Measurements from ENCODE around the gene ATXN7.

ATXN7 gene

GRCh38 chr3:64002233-64002632 lies 138.6 kb downstream of the ATXN7 start:
- H3K4me3 ChIP-seq (replicated peaks; ENCODE audit: low read depth, low read length), result no peak overlapping the region
- peaks cover 9% of the 10 kb centered on the region for H3K36me3 ChIP-seq (ENCODE audit: control insufficient read depth, insufficient read depth, low read length)
- no peaks in the 10 kb centered on the region for H3K27me3 ChIP-seq (replicated peaks; ENCODE audit: control insufficient read depth, insufficient read depth, low read length)
- no peak for TF ChIP-seq CTCF (IDR thresholded peaks at IDR 0.05; ENCODE audit: insufficient read depth, low read length, poor library complexity, severe bottlenecking)
- no peak for DNase-seq (ENCODE audit: extremely low read depth, insufficient read length)

- no peak overlapping the region for H3K4me3 ChIP-seq (replicated peaks; ENCODE audit: low read depth, low read length)
- peaks cover 10% of the 10 kb centered on the region for H3K36me3 ChIP-seq (ENCODE audit: control insufficient read depth, insufficient read depth, low read length)
- H3K27me3 ChIP-seq (replicated peaks; ENCODE audit: control insufficient read depth, insufficient read depth, low read length), result no peaks in the 10 kb centered on the region
- no peak for TF ChIP-seq CTCF (IDR thresholded peaks at IDR 0.05; ENCODE audit: insufficient read depth, low read length, poor library complexity, severe bottlenecking)
- no peak for DNase-seq (ENCODE audit: extremely low read depth, insufficient read length)
Measured at GRCh38 chr3:64003589-64003988, 139.9 kb downstream of the ATXN7 start.

- Histone ChIP-seq H3K4me3 (replicated peaks; ENCODE audit: low read depth, low read length) (no peak overlapping the region), H3K36me3 (ENCODE audit: control insufficient read depth, insufficient read depth, low read length) (peaks cover 17% of the 10 kb centered on the region), H3K27me3 (replicated peaks; ENCODE audit: control insufficient read depth, insufficient read depth, low read length) (no peaks in the 10 kb centered on the region)
- TF ChIP-seq CTCF (IDR thresholded peaks at IDR 0.05; ENCODE audit: insufficient read depth, low read length, poor library complexity, severe bottlenecking), result no peak
- DNase-seq (ENCODE audit: extremely low read depth, insufficient read length), result no peak
Measured at GRCh38 chr3:64008017-64008416, 144.3 kb downstream of the ATXN7 start.

- no peaks in the 10 kb centered on the region for H3K27me3 ChIP-seq (replicated peaks; ENCODE audit: control insufficient read depth, insufficient read depth, low read length)
- H3K36me3 ChIP-seq (ENCODE audit: control insufficient read depth, insufficient read depth, low read length), result peaks cover 18% of the 10 kb centered on the region
- TF ChIP-seq CTCF (IDR thresholded peaks at IDR 0.05; ENCODE audit: insufficient read depth, low read length, poor library complexity, severe bottlenecking), result no peak
- DNase-seq (ENCODE audit: extremely low read depth, insufficient read length), result no peak
- no peak overlapping the region for H3K4me3 ChIP-seq (replicated peaks; ENCODE audit: low read depth, low read length)
Measured at GRCh38 chr3:64008487-64009351, 145.1 kb downstream of the ATXN7 start.

- no peaks in the 10 kb centered on the region for H3K27me3 ChIP-seq (replicated peaks; ENCODE audit: control insufficient read depth, insufficient read depth, low read length)
- H3K36me3 ChIP-seq (ENCODE audit: control insufficient read depth, insufficient read depth, low read length), result peaks cover 19% of the 10 kb centered on the region
- TF ChIP-seq CTCF (IDR thresholded peaks at IDR 0.05; ENCODE audit: insufficient read depth, low read length, poor library complexity, severe bottlenecking), result no peak
- H3K4me3 ChIP-seq (replicated peaks; ENCODE audit: low read depth, low read length), result no peak overlapping the region
- no peak for DNase-seq (ENCODE audit: extremely low read depth, insufficient read length)
Measured at GRCh38 chr3:64009528-64009927, 145.9 kb downstream of the ATXN7 start.

All from GM06990 (cell line).